Bladder microvascular endothelial cell (primary cell): ENCODE measurements around the gene CRISP3. TPM values are rescaled to one million over a fixed set of nuclear protein-coding genes. Genes with fewer than 3 reads are reported as not detected.

Experiments used
- total RNA-seq: library from RNA; depleted of rRNA; stranded (reverse); fragments of >200 nt; gene quantifications from 2 replicates; pipeline ENCODE4 v1.2.3, GENCODE V29; 2014

Gene CRISP3, protein sequence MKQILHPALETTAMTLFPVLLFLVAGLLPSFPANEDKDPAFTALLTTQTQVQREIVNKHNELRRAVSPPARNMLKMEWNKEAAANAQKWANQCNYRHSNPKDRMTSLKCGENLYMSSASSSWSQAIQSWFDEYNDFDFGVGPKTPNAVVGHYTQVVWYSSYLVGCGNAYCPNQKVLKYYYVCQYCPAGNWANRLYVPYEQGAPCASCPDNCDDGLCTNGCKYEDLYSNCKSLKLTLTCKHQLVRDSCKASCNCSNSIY
- total RNA-seq = not detected in 2 replicates

DNA sequence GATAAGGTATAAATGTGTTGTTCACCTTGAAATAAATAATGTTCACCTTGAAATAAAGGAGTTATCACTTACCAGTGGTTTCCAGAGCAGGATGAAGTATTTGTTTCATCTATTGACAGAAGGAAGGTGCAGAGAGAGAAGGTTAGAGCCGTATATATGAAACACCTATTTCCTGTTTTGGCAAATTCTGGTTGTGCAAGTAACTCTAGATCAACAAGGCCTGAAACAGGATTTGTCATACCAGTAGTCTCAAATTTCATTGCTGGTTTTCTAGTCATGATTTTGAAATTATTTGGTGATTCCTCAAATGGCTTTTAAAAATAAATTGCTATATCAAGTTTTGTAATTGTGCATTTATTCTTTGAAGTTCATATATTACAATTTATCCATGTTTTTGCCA, at the start of gene CRISP3:
Gene CRISP3 (minus strand): TSS at position 130 of the 400 bp plus-strand sequence. CDS start 21 bp downstream, at position 109.

DNA sequence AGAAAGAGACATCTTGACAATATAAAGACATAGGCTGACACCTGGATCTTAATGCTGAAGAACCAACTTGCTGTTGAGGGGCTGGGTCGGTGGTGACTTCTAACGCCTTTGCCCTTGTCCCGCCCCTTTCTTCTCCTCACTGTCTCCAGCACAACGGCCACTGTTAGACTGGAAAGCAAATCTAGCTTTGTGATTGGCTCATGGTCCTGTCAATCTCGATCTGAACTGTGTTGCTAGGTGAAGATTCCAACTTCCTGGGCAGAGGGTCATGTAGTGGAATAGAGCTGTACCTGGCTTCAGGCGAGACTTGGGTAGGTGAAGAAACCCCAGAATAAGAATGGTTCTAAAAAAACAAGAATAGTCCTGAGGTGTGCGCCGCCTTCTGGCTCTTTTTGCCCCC, 43.0 kb upstream of the CRISP3 start, which contains the start of gene PGK2:
Gene PGK2 (minus strand): TSS at position 110 of the 400 bp plus-strand sequence. CDS start 98 bp downstream, at position 12.

DNA sequence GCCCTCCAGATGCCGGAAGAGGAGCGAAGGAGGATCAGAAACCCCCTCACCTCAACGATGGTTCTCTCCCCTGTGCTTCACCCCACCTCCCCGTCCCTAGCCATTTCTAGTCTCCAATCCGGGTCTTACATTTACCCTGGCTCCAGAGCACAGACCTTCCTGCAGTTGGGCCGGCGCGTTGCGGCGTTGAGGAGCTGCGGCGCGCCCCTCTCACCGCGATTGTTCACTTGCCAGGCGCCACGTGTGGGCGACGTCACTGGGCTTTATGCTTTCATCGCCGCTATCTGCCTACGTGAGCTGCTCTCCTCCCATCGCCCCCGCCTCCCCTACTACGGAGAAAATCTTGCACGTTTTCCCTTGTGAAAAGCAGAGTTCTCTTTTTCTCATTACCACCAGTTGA, 30.8 kb downstream of the CRISP3 start, which contains the start of gene CRISP2:
Gene CRISP2 (minus strand): TSS at position 198 of the 400 bp plus-strand sequence. CDS start 4,347 bp downstream, outside the sequence.

Other genes with a start within 250 kb of the CRISP3 start
- not detected in 2 replicates for gene GLYATL3, start 244.5 kb downstream of the CRISP3 start, total RNA-seq
- gene C6orf141, start 193.7 kb downstream of the CRISP3 start, total RNA-seq = 20.6 and 55.0 TPM in 2 replicates
- gene RHAG, start 107.5 kb downstream of the CRISP3 start, total RNA-seq = not detected in 2 replicates
- gene CRISP2, start 30.8 kb downstream of the CRISP3 start, total RNA-seq = not detected in 2 replicates
- not detected in 2 replicates for gene PGK2, start 42.9 kb upstream of the CRISP3 start, total RNA-seq
- not detected in 2 replicates for gene CRISP1, start 122.1 kb upstream of the CRISP3 start, total RNA-seq
- not detected in 2 replicates for gene DEFB114, start 219.8 kb upstream of the CRISP3 start, total RNA-seq
- not detected in 2 replicates for gene DEFB113, start 225.2 kb upstream of the CRISP3 start, total RNA-seq